Measurements from ENCODE around the gene BTBD9. TPM values are rescaled to one million over a fixed set of nuclear protein-coding genes. Genes with fewer than 3 reads are reported as not detected.

The BTBD9 gene
- total and polyA plus RNA-seq, 2 donors (not counting 3 experiments of a cell fraction or from before 2014, with no cell fraction given), result 4.9 to 15.0 TPM

DNA sequence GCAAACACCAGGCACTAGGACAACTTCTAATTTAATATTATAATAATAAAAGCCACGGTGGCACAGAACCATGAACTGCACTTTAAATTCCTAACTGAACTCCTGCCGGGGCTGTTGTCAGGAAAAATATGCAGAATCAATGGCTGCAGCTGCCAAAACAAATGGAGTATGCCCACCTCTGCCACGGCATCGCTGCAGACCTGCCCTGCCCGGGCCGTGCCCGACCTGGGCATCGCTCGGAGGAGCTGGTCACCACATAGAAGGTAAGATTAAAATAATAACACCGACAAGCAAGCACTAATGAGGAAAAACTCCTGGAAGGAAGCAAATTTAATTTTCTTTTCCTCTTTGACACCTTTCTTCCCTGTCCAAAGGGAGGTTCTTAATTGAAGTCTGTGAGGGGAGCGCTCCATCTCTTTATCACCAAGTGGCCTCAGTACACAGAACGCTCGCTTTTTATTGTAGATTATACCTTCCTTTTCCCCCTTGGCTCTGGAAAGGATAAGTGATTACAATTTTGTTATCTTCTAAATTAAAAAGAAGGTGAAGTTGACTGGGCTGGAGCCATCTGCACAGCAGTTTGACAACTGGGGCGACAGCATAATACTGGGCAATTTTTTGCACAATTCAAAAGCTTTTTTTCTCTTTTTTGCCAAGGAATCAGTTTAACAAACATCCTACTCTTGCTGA lies 468.9 kb downstream of the BTBD9 start:
- Histone ChIP-seq H3K9ac (replicated peaks; ENCODE audit: extremely low read depth, insufficient read depth, low read length) (no peak overlapping the region), H3K4me3 (replicated peaks in 1 of 3; ENCODE audit: insufficient read depth in 1 of 3, low read depth in 1 of 3, low read length in 3 of 3) (no peak overlapping the region), H3K27ac (ENCODE audit: insufficient read depth, low read depth, low read length) (no peak overlapping the region), H3K9me3 (replicated peaks; ENCODE audit: control insufficient read depth, insufficient read depth, low read length) (no peaks in the 10 kb centered on the region), H3K36me3 (ENCODE audit: control insufficient read depth in 2 of 2, extremely low read depth in 1 of 2, insufficient read depth in 2 of 2, low read length in 2 of 2) (no peaks in the 10 kb centered on the region), H3K27me3 (ENCODE audit: control insufficient read depth in 2 of 2, insufficient read depth in 2 of 2, low read length in 2 of 2) (no peaks in the 10 kb centered on the region), H3K4me2 (ENCODE audit: insufficient read depth, low read length) (no peak overlapping the region), H3K4me1 (ENCODE audit: control insufficient read depth, extremely low read depth, insufficient read depth, low read length) (no peaks in the 10 kb centered on the region), H4K20me1 (replicated peaks; ENCODE audit: control insufficient read depth, extremely low read depth, insufficient read depth, low read length) (no peaks in the 10 kb centered on the region), H3K9me1 (replicated peaks; ENCODE audit: control insufficient read depth, extremely low read depth, insufficient read depth, low read length) (no peaks in the 10 kb centered on the region), H2AFZ (ENCODE audit: low read depth, low read length) (no peak overlapping the region), H3K79me2 (ENCODE audit: control insufficient read depth, insufficient read depth, low read length) (no peaks in the 10 kb centered on the region)
- DNase-seq (ENCODE audit: low read depth, low spot score), result no peak
- ChIA-PET POLR2A (no interaction called here), CTCF (interaction anchor here (1.9 kb wide), 1 partner anchor 323 kb away, joined by 7 read pairs; no protein-coding TSS in a partner anchor)
- FAIRE-seq, result no peak
- intact Hi-C loops (cut with micrococcal nuclease), result no loop called here
- dilution Hi-C loops (cut with MboI; ENCODE audit: extremely low pct_ligation_motif_present, low sequenced_read_pairs), result no loop called here
- no peak for TF ChIP-seq FOS (IDR thresholded peaks at IDR 0.05; ENCODE audit: borderline replicate concordance, insufficient read depth, low read length)
- TF ChIP-seq POLR2AphosphoS5 (IDR thresholded peaks at IDR 0.05; ENCODE audit: insufficient read depth, low read depth, low read length), result no peak
- TF ChIP-seq EZH2 (IDR thresholded peaks at IDR 0.05; ENCODE audit: borderline replicate concordance, low read depth, low read length, severe bottlenecking), result no peak
- no peak for TF ChIP-seq MYC (IDR thresholded peaks at IDR 0.05; ENCODE audit: low read depth, low read length)
- TF ChIP-seq POLR2A (IDR thresholded peaks at IDR 0.05; ENCODE audit: low read depth, low read length), result no peak
- TF ChIP-seq JUN (IDR thresholded peaks at IDR 0.05; ENCODE audit: borderline replicate concordance, insufficient read depth, insufficient read length, low read depth), result no peak
- no TSS peak for BruUV-seq (replicated peaks)

DNA sequence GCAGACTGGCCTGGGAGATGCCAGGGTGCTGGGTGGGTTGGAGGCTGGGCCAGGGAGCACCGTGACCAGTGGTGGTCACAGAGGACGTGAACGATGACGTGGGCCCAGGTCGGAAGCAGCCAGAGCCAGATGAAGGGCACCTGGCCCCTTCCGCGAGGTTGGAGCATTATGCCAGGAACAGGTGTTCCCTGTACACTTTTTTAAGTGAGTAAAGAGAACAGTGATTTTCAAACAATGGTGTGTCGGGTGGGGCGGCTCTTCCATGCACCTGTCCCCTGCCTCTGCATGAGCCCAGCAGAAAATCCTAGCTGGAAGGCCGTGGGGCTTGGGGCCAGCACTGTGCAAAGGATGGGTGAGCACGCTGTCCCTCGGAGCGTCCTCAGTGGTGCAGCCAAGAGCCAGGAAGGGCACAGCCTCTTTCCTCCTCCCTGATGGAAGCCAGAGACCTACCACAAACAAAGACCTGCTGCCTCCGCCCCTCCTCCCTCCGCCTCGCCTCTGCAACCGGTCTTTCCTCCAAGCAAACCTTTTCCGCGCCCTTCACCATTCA lies 469.7 kb downstream of the BTBD9 start:
- Histone ChIP-seq H3K9me1 (replicated peaks; ENCODE audit: control insufficient read depth, extremely low read depth, insufficient read depth, low read length) (no peaks in the 10 kb centered on the region), H3K36me3 (ENCODE audit: control insufficient read depth in 2 of 2, extremely low read depth in 1 of 2, insufficient read depth in 2 of 2, low read length in 2 of 2) (no peaks in the 10 kb centered on the region), H3K4me3 (replicated peaks in 1 of 3; ENCODE audit: insufficient read depth in 1 of 3, low read depth in 1 of 3, low read length in 3 of 3) (no peak overlapping the region), H3K4me2 (ENCODE audit: insufficient read depth, low read length) (no peak overlapping the region), H3K27ac (ENCODE audit: insufficient read depth, low read depth, low read length) (no peak overlapping the region), H3K9ac (replicated peaks; ENCODE audit: extremely low read depth, insufficient read depth, low read length) (no peak overlapping the region), H3K27me3 (ENCODE audit: control insufficient read depth in 2 of 2, insufficient read depth in 2 of 2, low read length in 2 of 2) (no peaks in the 10 kb centered on the region), H3K79me2 (ENCODE audit: control insufficient read depth, insufficient read depth, low read length) (no peaks in the 10 kb centered on the region), H4K20me1 (replicated peaks; ENCODE audit: control insufficient read depth, extremely low read depth, insufficient read depth, low read length) (no peaks in the 10 kb centered on the region), H3K4me1 (ENCODE audit: control insufficient read depth, extremely low read depth, insufficient read depth, low read length) (no peaks in the 10 kb centered on the region), H3K9me3 (replicated peaks; ENCODE audit: control insufficient read depth, insufficient read depth, low read length) (no peaks in the 10 kb centered on the region), H2AFZ (ENCODE audit: low read depth, low read length) (no peak overlapping the region)
- ChIA-PET POLR2A (no interaction called here), CTCF (interaction anchor here (0.6 to 1.9 kb wide), 2 partner anchors 99 to 324 kb away, joined by 3 to 7 read pairs; no protein-coding TSS in a partner anchor)
- intact Hi-C loops (cut with micrococcal nuclease) (no loop called here), dilution Hi-C loops (cut with MboI; ENCODE audit: extremely low pct_ligation_motif_present, low sequenced_read_pairs) (no loop called here)
- no TSS peak for BruUV-seq (replicated peaks)
- DNase-seq (ENCODE audit: low read depth, low spot score) (no peak), FAIRE-seq (no peak)
- TF ChIP-seq FOS (IDR thresholded peaks at IDR 0.05; ENCODE audit: borderline replicate concordance, insufficient read depth, low read length) (no peak), EZH2 (IDR thresholded peaks at IDR 0.05; ENCODE audit: borderline replicate concordance, low read depth, low read length, severe bottlenecking) (no peak), GATA2 (IDR thresholded peaks at IDR 0.05; ENCODE audit: insufficient read depth, insufficient read length, low read depth, low read length) (no peak)
- TF ChIP-seq, protein P1, sequence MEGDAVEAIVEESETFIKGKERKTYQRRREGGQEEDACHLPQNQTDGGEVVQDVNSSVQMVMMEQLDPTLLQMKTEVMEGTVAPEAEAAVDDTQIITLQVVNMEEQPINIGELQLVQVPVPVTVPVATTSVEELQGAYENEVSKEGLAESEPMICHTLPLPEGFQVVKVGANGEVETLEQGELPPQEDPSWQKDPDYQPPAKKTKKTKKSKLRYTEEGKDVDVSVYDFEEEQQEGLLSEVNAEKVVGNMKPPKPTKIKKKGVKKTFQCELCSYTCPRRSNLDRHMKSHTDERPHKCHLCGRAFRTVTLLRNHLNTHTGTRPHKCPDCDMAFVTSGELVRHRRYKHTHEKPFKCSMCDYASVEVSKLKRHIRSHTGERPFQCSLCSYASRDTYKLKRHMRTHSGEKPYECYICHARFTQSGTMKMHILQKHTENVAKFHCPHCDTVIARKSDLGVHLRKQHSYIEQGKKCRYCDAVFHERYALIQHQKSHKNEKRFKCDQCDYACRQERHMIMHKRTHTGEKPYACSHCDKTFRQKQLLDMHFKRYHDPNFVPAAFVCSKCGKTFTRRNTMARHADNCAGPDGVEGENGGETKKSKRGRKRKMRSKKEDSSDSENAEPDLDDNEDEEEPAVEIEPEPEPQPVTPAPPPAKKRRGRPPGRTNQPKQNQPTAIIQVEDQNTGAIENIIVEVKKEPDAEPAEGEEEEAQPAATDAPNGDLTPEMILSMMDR (IDR thresholded peaks at IDR 0.05; ENCODE audit: extremely low read depth in 1 of 2, insufficient read depth in 1 of 2, low read depth in 1 of 2, low read length in 2 of 2), result no peak

Data from endothelial cell of umbilical vein (primary cell).